ENCODE results near the gene ZFAND3. TPM values are rescaled to one million over a fixed set of nuclear protein-coding genes. Genes with fewer than 3 reads are reported as not detected.
A peak's percentile ranks its signal among the peaks of the same experiment; 100 is the strongest.

The ZFAND3 gene
- polyA plus RNA-seq, 1 donor from 2014 or later = 19.7 TPM

- H3F3A ChIP-seq (ENCODE audit: insufficient read depth, low read length, poor library complexity, severe bottlenecking) = no peaks in the 10 kb centered on the region
- H3K27ac ChIP-seq (ENCODE audit: low read length) = peak overlapping the region; percentile 63
- peak overlapping the region; percentile 85 for H3K4me3 ChIP-seq (ENCODE audit: low read length)
- no peak overlapping the region for H2AFZ ChIP-seq (ENCODE audit: low read depth, low read length)
- H3K27me3 ChIP-seq (ENCODE audit: insufficient read depth, low read depth, low read length) = no peaks in the 10 kb centered on the region
- H3K4me2 ChIP-seq (ENCODE audit: low read length) = peak overlapping the region; percentile 92
- peaks cover 54% of the 10 kb centered on the region for H3K79me2 ChIP-seq (replicated peaks; ENCODE audit: insufficient read depth, low read length)
- H3K9me2 ChIP-seq (ENCODE audit: insufficient read depth, low read length) = no peaks in the 10 kb centered on the region
- no peaks in the 10 kb centered on the region for H3K36me3 ChIP-seq (ENCODE audit: insufficient read depth, low read length)
- TF ChIP-seq EP300 (conservative IDR thresholded peaks at IDR 0.05; ENCODE audit: poor library complexity, severe bottlenecking) = no peak
- TF ChIP-seq SMC3 (conservative IDR thresholded peaks at IDR 0.05; ENCODE audit: poor library complexity) = peak; percentile 27
- no peaks in the 10 kb centered on the region for H3K9me3 ChIP-seq (ENCODE audit: low read length)
- peak overlapping the region; percentile 98 for H3K9ac ChIP-seq (ENCODE audit: low read length)
- H4K20me1 ChIP-seq (ENCODE audit: insufficient read depth) = peaks cover 11% of the 10 kb centered on the region
These were observed 1.2 kb downstream of the ZFAND3 start for GRCh38 chr6:37820718-37821079.

DNA sequence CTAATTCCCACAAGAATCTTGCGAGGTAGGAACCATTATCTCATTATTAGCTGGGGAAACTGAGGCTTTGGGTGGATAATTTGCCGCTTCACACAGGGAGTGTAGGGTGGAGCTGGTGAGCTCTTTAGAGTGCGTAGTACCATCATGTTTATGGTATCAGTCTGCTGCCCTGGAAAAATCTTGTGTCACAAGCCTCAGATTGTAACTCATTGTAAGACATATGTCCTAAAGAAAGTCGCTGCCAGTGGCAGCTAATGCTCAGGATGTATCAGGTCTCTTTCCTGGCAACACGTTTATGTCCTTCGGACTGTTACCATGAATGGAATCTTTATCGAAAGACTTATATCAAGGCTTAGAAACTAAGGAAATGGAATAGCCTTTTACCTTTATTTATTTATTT, 1.9 kb downstream of the ZFAND3 start:
- Histone ChIP-seq H3K4me2 (ENCODE audit: low read length) (peak overlapping the region; percentile 92), H3K36me3 (ENCODE audit: insufficient read depth, low read length) (no peaks in the 10 kb centered on the region), H3K79me2 (replicated peaks; ENCODE audit: insufficient read depth, low read length) (peaks cover 61% of the 10 kb centered on the region), H3K27ac (ENCODE audit: low read length) (no peak overlapping the region), H4K20me1 (ENCODE audit: insufficient read depth) (peaks cover 11% of the 10 kb centered on the region), H3K4me3 (ENCODE audit: low read length) (peak overlapping the region; percentile 85), H3K9me3 (ENCODE audit: low read length) (no peaks in the 10 kb centered on the region), H3K9me2 (ENCODE audit: insufficient read depth, low read length) (no peaks in the 10 kb centered on the region), H3F3A (ENCODE audit: insufficient read depth, low read length, poor library complexity, severe bottlenecking) (no peaks in the 10 kb centered on the region), H3K27me3 (ENCODE audit: insufficient read depth, low read depth, low read length) (no peaks in the 10 kb centered on the region), H3K9ac (ENCODE audit: low read length) (no peak overlapping the region), H2AFZ (ENCODE audit: low read depth, low read length) (no peak overlapping the region)
- TF ChIP-seq TAF1 (IDR thresholded peaks at IDR 0.05; ENCODE audit: low read depth) (no peak), SMC3 (conservative IDR thresholded peaks at IDR 0.05; ENCODE audit: poor library complexity) (no peak), MXI1 (conservative IDR thresholded peaks at IDR 0.05; ENCODE audit: poor library complexity, severe bottlenecking) (no peak), RAD21 (conservative IDR thresholded peaks at IDR 0.05) (no peak), CTCF (IDR thresholded peaks at IDR 0.05; ENCODE audit: poor library complexity, severe bottlenecking) (no peak), EZH2 (IDR thresholded peaks at IDR 0.05; ENCODE audit: borderline replicate concordance, insufficient read depth, low read length, poor library complexity, severe bottlenecking) (no peak), EP300 (conservative IDR thresholded peaks at IDR 0.05; ENCODE audit: poor library complexity, severe bottlenecking) (no peak), POLR2AphosphoS5 (IDR thresholded peaks at IDR 0.05) (no peak)
- TF ChIP-seq, protein P1, sequence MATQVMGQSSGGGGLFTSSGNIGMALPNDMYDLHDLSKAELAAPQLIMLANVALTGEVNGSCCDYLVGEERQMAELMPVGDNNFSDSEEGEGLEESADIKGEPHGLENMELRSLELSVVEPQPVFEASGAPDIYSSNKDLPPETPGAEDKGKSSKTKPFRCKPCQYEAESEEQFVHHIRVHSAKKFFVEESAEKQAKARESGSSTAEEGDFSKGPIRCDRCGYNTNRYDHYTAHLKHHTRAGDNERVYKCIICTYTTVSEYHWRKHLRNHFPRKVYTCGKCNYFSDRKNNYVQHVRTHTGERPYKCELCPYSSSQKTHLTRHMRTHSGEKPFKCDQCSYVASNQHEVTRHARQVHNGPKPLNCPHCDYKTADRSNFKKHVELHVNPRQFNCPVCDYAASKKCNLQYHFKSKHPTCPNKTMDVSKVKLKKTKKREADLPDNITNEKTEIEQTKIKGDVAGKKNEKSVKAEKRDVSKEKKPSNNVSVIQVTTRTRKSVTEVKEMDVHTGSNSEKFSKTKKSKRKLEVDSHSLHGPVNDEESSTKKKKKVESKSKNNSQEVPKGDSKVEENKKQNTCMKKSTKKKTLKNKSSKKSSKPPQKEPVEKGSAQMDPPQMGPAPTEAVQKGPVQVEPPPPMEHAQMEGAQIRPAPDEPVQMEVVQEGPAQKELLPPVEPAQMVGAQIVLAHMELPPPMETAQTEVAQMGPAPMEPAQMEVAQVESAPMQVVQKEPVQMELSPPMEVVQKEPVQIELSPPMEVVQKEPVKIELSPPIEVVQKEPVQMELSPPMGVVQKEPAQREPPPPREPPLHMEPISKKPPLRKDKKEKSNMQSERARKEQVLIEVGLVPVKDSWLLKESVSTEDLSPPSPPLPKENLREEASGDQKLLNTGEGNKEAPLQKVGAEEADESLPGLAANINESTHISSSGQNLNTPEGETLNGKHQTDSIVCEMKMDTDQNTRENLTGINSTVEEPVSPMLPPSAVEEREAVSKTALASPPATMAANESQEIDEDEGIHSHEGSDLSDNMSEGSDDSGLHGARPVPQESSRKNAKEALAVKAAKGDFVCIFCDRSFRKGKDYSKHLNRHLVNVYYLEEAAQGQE (IDR thresholded peaks at IDR 0.05; ENCODE audit: borderline replicate concordance) = no peak

Measured in neural cell (in vitro differentiated cells).